H9 (cell line): ENCODE measurements around the gene TBC1D1. TPM values are rescaled to one million over a fixed set of nuclear protein-coding genes. Genes with fewer than 3 reads are reported as not detected.

Experiments
- DNase-seq: peaks from one replicate; pipeline ENCODE4 v3.0.0-alpha.2; 2017
- H2AFZ ChIP-seq: one replicate; pipeline ENCODE4 v1.6.1; 2013; ENCODE audit warnings: mild to moderate bottlenecking, low read length, control low read depth, moderate library complexity
- H2AK5ac ChIP-seq: 2 replicates; pipeline ENCODE4 v1.6.1; 2013; ENCODE audit warnings: low read length, control low read depth, mixed read lengths; ENCODE audit not compliant: insufficient read length
- H2BK120ac ChIP-seq: one replicate; pipeline ENCODE4 v1.6.1; 2013; ENCODE audit warnings: low read depth, mild to moderate bottlenecking, low read length, control low read depth, inconsistent platforms; ENCODE audit not compliant: poor library complexity, severe bottlenecking
- H2BK12ac ChIP-seq: 2 replicates; pipeline ENCODE4 v1.6.1; 2013; ENCODE audit warnings: low read length, control low read depth, mixed read lengths, low read depth; ENCODE audit not compliant: insufficient read length
- H2BK15ac ChIP-seq: 2 replicates; pipeline ENCODE4 v1.6.1; 2013; ENCODE audit warnings: low read depth, low read length, control low read depth
- H2BK20ac ChIP-seq: one replicate; pipeline ENCODE4 v1.6.1; 2013; ENCODE audit warnings: low read depth, mild to moderate bottlenecking, low read length, control low read depth, inconsistent platforms; ENCODE audit not compliant: poor library complexity, severe bottlenecking
- H2BK5ac ChIP-seq: 2 replicates; pipeline ENCODE4 v1.6.1; 2013; ENCODE audit warnings: low read length, control low read depth, mixed read lengths; ENCODE audit not compliant: insufficient read length
- H3K14ac ChIP-seq: 2 replicates; pipeline ENCODE4 v1.6.1; 2013; ENCODE audit warnings: low read length, control low read depth; ENCODE audit not compliant: insufficient read depth
- H3K18ac ChIP-seq: 2 replicates; pipeline ENCODE4 v1.6.1; 2013; ENCODE audit warnings: low read depth, mild to moderate bottlenecking, mixed read lengths, low read length, control low read depth; ENCODE audit not compliant: insufficient read length
- H3K23ac ChIP-seq: 2 replicates; pipeline ENCODE4 v1.6.1; 2013; ENCODE audit warnings: low read length, control low read depth, mixed read lengths, low read depth; ENCODE audit not compliant: insufficient read length
- H3K23me2 ChIP-seq: 2 replicates; pipeline ENCODE4 v1.6.1; 2013; ENCODE audit warnings: low read depth, mild to moderate bottlenecking, mixed read lengths, low read length, control low read depth; ENCODE audit not compliant: insufficient read length, poor library complexity, severe bottlenecking
- H3K27ac ChIP-seq: 2 replicates; pipeline ENCODE4 v1.5.1; 2013; ENCODE audit warnings: low read length, control low read depth, mixed read lengths, low read depth; ENCODE audit not compliant: insufficient read length
- H3K27me3 ChIP-seq: 2 replicates; pipeline ENCODE4 v1.6.1; 2013; ENCODE audit warnings: low read length, control low read depth, inconsistent platforms; ENCODE audit not compliant: insufficient read depth
- H3K4ac ChIP-seq: 2 replicates; pipeline ENCODE4 v1.6.1; 2013; ENCODE audit warnings: low read depth, mild to moderate bottlenecking, control low read depth, inconsistent platforms, low read length, moderate library complexity
- H3K4me1 ChIP-seq: 2 replicates; pipeline ENCODE4 v1.6.1; 2013; ENCODE audit warnings: low read length, control low read depth, inconsistent platforms; ENCODE audit not compliant: insufficient read depth
- H3K4me2 ChIP-seq: 2 replicates; pipeline ENCODE4 v1.6.1; 2013; ENCODE audit warnings: low read length, control low read depth, mixed read lengths; ENCODE audit not compliant: insufficient read length, insufficient read depth
- H3K56ac ChIP-seq: 2 replicates; pipeline ENCODE4 v1.6.1; 2013; ENCODE audit warnings: low read depth, mild to moderate bottlenecking, mixed read lengths, low read length, control low read depth; ENCODE audit not compliant: insufficient read length
- H3K79me1 ChIP-seq: 2 replicates; pipeline ENCODE4 v1.6.1; 2013; ENCODE audit warnings: low read depth, mild to moderate bottlenecking, moderate library complexity, low read length, control low read depth, inconsistent platforms; ENCODE audit not compliant: insufficient read depth, poor library complexity, severe bottlenecking
- H3K79me2 ChIP-seq: 2 replicates; pipeline ENCODE4 v1.6.1; 2013; ENCODE audit warnings: low read length, control low read depth, inconsistent platforms; ENCODE audit not compliant: insufficient read depth
- H3K9ac ChIP-seq: 2 replicates; pipeline ENCODE4 v1.6.1; 2013; ENCODE audit warnings: low read length, control low read depth, mixed read lengths; ENCODE audit not compliant: insufficient read length; ENCODE audit errors: extremely low read depth
- H3K9me3 ChIP-seq: one replicate; pipeline ENCODE4 v1.6.1; 2013; ENCODE audit warnings: low read depth, low read length, inconsistent platforms; ENCODE audit not compliant: control insufficient read depth
- H3T11ph ChIP-seq: one replicate; pipeline ENCODE4 v1.6.1; 2013; ENCODE audit warnings: mild to moderate bottlenecking, low read length, control low read depth, inconsistent platforms
- H4K20me1 ChIP-seq: one replicate; pipeline ENCODE4 v1.6.1; 2013; ENCODE audit not compliant: control insufficient read depth, insufficient read length, insufficient read depth
- H4K5ac ChIP-seq: 2 replicates; pipeline ENCODE4 v1.6.1; 2013; ENCODE audit warnings: low read depth, mild to moderate bottlenecking, mixed read lengths, low read length, control low read depth; ENCODE audit not compliant: insufficient read length
- H4K8ac ChIP-seq: replicated peaks from 2 replicates; pipeline ENCODE4 v1.6.1; 2013; ENCODE audit warnings: low read length, control low read depth, mixed read lengths, low read depth; ENCODE audit not compliant: insufficient read length
- H4K91ac ChIP-seq: 2 replicates; pipeline ENCODE4 v1.6.1; 2013; ENCODE audit warnings: low read depth, mild to moderate bottlenecking, moderate library complexity, mixed read lengths, low read length, control low read depth; ENCODE audit not compliant: insufficient read length
- H3K27ac Mint-ChIP-seq, 3 experiments: 2 replicates in 2 of 3; 3 replicates in 1 of 3; pipeline ENCODE4 v1.8.0; 2020 to 2021; ENCODE audit warnings: mixed read lengths in 3 of 3, mild to moderate bottlenecking in 1 of 3, moderate library complexity in 1 of 3
- H3K27me3 Mint-ChIP-seq: 2 replicates; pipeline ENCODE4 v1.8.0; 2021; ENCODE audit warnings: low read depth, mild to moderate bottlenecking, moderate library complexity, mixed read lengths
- H3K36me3 Mint-ChIP-seq, 3 experiments: 2 replicates in 2 of 3; 3 replicates in 1 of 3; pipeline ENCODE4 v1.8.0; 2020 to 2021; ENCODE audit warnings: low read depth in 3 of 3, mixed read lengths in 3 of 3; ENCODE audit not compliant: insufficient read depth in 1 of 3
- H3K4me1 Mint-ChIP-seq, 2 experiments: 2 replicates each; pipeline ENCODE4 v1.8.0; 2020; ENCODE audit warnings: mixed read lengths in 2 of 2
- H3K4me3 Mint-ChIP-seq, 2 experiments: 2 replicates in 1 of 2; 3 replicates in 1 of 2; pipeline ENCODE4 v1.8.0; 2020 to 2021; ENCODE audit warnings: mild to moderate bottlenecking in 2 of 2, mixed read lengths in 2 of 2, moderate library complexity in 1 of 2
- H3K9me3 Mint-ChIP-seq, 2 experiments: 2 replicates in 1 of 2; 3 replicates in 1 of 2; pipeline ENCODE4 v1.8.0; 2020; ENCODE audit warnings: mild to moderate bottlenecking in 2 of 2, mixed read lengths in 2 of 2, moderate library complexity in 1 of 2
- CTCF ChIP-seq: fragments of 200-600 bp; sonication (generic); conservative IDR thresholded peaks from 3 replicates; pipeline ENCODE4 v1.8.0; 2021; ENCODE audit warnings: antibody characterized with exemption, mild to moderate bottlenecking
- WGBS: extraction: QIAGEN DNeasy Blood & Tissue Kit; methylation state at CpG from one replicate; pipeline ENCODE4 v1.1.7; 2013; ENCODE audit warnings: missing lambda C conversion rate, low lambda C conversion rate, mixed read lengths; ENCODE audit not compliant: insufficient read length; ENCODE audit errors: extremely low coverage; 5-methylcytosine and 5-hydroxymethylcytosine counted together
- total RNA-seq: library from RNA; stranded (reverse); gene quantifications from 2 replicates; pipeline ENCODE4 v1.2.1, GENCODE V29; 2021

Gene TBC1D1
- total RNA-seq, 1 experiment from 2014 or later = 109 TPM

GRCh38 chr4:37967736-37968135 is 76.9 kb downstream of the TBC1D1 start:
- no peak overlapping the region for H4K91ac ChIP-seq
- no peak overlapping the region for H3K9ac ChIP-seq
- H2BK12ac ChIP-seq = no peak overlapping the region
- H4K20me1 ChIP-seq = no peaks in the 10 kb centered on the region
- H2AK5ac ChIP-seq = no peak overlapping the region
- no peak for DNase-seq
- H3K79me2 ChIP-seq = no peaks in the 10 kb centered on the region
- no peak overlapping the region for H2BK120ac ChIP-seq
- no peak overlapping the region for H3K27ac ChIP-seq
- no peak overlapping the region for H4K8ac ChIP-seq
- no peak overlapping the region for H3K18ac ChIP-seq
- no CpG with 5 or more reads among the region's 5 CpGs for WGBS
- Mint-ChIP-seq H3K36me3 (peaks cover 0 to 16% (median 0%) of the 10 kb centered on the region in 3 experiments; a peak in 4 of 7 replicates), H3K4me3 (no peak overlapping the region), H3K4me1 (peaks cover 5 to 6% of the 10 kb centered on the region in 2 experiments), H3K9me3 (peaks cover 12 to 16% of the 10 kb centered on the region in 2 experiments; a peak in 4 of 5 replicates), H3K27ac (no peak overlapping the region), H3K27me3 (no peaks in the 10 kb centered on the region; the same call in 1 of the 2 replicates)
- no peak overlapping the region for H2BK20ac ChIP-seq
- H3K56ac ChIP-seq = no peak overlapping the region
- no peak overlapping the region for H3T11ph ChIP-seq
- H2BK5ac ChIP-seq = no peak overlapping the region
- H3K79me1 ChIP-seq = no peaks in the 10 kb centered on the region
- no peak overlapping the region for H2AFZ ChIP-seq
- H3K4me1 ChIP-seq = no peaks in the 10 kb centered on the region
- TF ChIP-seq CTCF = no peak
- H3K14ac ChIP-seq = no peak overlapping the region
- H2BK15ac ChIP-seq = no peak overlapping the region
- no peak overlapping the region for H3K4me2 ChIP-seq
- no peaks in the 10 kb centered on the region for H3K23me2 ChIP-seq
- H3K23ac ChIP-seq = no peak overlapping the region
- no peaks in the 10 kb centered on the region for H3K27me3 ChIP-seq
- no peaks in the 10 kb centered on the region for H3K9me3 ChIP-seq
- no peak overlapping the region for H4K5ac ChIP-seq
- no peak overlapping the region for H3K4ac ChIP-seq
